Cardiac fibroblast (primary cell): ENCODE results near the gene ZNF184.

Experiments
- DNase-seq, 2 donors: peaks; one replicate each; pipeline versions ENCODE4 v3.0.0 to v3.0.0-alpha.2; 2010; ENCODE audit warnings: low read depth in 2 of 2
- H3K4me3 ChIP-seq, 2 donors: replicated peaks in 1 of 2; 1 replicate in 1 of 2; 2 replicates in 1 of 2; pipeline ENCODE4 v1.5.1; 2011; ENCODE audit warnings: low read depth in 2 of 2, low read length in 2 of 2, mild to moderate bottlenecking in 2 of 2, moderate library complexity in 1 of 2
- TF ChIP-seq, protein P1 (sequence below): IDR thresholded peaks from one replicate; pipeline ENCODE4 v1.5.1; 2011; ENCODE audit warnings: low read depth, mild to moderate bottlenecking, low read length, inconsistent platforms

The ZNF184 gene

DNA sequence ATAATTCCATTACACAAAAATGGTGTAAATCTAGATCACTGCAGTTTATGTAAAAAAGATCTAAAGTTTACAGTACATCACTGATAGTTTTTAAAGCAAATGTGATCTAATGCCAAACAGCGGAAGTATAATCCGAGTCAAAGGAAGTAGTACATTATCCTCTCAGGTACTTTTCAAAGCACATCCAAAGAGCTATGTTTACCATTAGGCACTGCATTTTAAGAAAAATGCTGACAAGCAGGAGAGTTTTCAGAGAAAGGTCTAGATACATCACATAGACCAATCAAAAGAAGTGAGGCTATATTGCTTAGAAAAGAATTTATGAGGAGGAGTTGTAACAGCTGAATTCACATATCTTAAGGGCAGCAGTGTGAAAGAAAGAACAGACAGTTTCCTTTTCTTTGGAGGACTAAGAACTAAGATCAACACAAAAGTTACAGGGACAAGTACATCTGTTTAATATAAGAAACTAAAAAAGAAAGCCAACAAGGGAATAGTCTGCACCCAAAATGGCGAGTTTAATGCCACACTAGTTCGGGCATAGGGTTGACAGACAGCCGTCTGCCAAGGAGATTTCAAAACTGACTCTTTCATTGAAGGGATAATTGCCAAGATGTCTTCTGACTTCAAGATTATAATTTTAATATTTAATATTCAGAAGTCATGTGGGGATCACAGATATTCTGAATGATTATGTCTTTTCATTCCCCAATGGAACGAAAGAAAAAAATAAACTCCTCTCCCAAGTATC is 1.4 kb downstream of the ZNF184 start:
- peak overlapping the region; percentile 76 to 93 for H3K4me3 ChIP-seq
- TF ChIP-seq, protein P1, sequence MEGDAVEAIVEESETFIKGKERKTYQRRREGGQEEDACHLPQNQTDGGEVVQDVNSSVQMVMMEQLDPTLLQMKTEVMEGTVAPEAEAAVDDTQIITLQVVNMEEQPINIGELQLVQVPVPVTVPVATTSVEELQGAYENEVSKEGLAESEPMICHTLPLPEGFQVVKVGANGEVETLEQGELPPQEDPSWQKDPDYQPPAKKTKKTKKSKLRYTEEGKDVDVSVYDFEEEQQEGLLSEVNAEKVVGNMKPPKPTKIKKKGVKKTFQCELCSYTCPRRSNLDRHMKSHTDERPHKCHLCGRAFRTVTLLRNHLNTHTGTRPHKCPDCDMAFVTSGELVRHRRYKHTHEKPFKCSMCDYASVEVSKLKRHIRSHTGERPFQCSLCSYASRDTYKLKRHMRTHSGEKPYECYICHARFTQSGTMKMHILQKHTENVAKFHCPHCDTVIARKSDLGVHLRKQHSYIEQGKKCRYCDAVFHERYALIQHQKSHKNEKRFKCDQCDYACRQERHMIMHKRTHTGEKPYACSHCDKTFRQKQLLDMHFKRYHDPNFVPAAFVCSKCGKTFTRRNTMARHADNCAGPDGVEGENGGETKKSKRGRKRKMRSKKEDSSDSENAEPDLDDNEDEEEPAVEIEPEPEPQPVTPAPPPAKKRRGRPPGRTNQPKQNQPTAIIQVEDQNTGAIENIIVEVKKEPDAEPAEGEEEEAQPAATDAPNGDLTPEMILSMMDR = no peak
- no peak for DNase-seq

DNA sequence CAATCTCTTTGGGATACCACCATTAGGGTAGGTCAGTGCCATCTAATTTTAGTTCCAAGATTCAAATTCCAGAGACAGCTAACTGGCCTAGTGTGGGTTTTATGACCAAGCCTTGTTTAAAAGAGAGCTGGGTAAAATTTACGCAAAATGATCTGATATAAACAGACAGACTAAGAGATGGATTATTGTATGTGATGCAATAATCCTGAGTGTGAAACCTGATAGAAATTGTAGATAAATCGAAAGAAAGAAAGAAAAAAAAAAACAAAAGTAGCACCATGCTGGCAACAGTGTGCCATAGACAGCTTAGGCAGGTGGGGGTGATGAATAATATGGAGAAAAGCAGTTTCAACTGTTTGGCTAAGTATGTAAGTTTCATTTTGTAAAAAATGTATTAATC is 2.9 kb downstream of the ZNF184 start:
- TF ChIP-seq, protein P1 = no peak
- DNase-seq = no peak
- no peak overlapping the region for H3K4me3 ChIP-seq

- no peak overlapping the region for H3K4me3 ChIP-seq
- DNase-seq = peak; percentile 5 to 42
- TF ChIP-seq, protein P1 = no peak
Observed at GRCh38 chr6:27468334-27468733, 4.6 kb downstream of the ZNF184 start.

DNA sequence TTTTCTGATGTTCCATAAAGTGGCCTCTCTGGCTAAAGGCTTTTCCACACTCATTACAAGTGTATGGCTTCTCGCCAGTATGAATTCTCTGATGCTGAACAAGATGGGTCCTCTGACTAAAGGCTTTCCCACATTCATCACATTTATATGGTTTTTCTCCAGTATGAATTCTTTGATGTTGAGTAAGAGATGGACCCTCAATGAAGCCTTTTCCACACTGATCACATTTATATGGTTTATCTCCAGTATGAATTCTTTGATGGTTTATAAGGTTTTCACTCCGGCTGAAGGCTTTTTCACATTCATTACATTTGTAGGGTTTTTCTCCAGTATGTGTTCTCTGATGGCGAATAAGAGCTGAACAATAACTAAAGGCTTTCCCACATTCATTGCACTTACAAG is 20.4 kb downstream of the ZNF184 start:
- peak; percentile 6 to 26 for DNase-seq
- H3K4me3 ChIP-seq = no peak overlapping the region
- TF ChIP-seq, protein P1 = no peak

- TF ChIP-seq, protein P1 = no peak
- no peak overlapping the region for H3K4me3 ChIP-seq
- DNase-seq = peak in 1 of 2 donors; percentile 3
Observed at GRCh38 chr6:27451660-27452390, 21.1 kb downstream of the ZNF184 start.

GRCh38 chr6:27448456-27448855 is 24.4 kb downstream of the ZNF184 start:
- DNase-seq = no peak
- H3K4me3 ChIP-seq = no peak overlapping the region
- TF ChIP-seq, protein P1 = no peak
